ENCODE data around the gene DDX54. TPM values are rescaled to one million over a fixed set of nuclear protein-coding genes. Genes with fewer than 3 reads are reported as not detected.

DDX54 gene
- total RNA-seq, 4 donors from 2014 or later: 53.9 to 71.8 (median 63.9) TPM

DNA sequence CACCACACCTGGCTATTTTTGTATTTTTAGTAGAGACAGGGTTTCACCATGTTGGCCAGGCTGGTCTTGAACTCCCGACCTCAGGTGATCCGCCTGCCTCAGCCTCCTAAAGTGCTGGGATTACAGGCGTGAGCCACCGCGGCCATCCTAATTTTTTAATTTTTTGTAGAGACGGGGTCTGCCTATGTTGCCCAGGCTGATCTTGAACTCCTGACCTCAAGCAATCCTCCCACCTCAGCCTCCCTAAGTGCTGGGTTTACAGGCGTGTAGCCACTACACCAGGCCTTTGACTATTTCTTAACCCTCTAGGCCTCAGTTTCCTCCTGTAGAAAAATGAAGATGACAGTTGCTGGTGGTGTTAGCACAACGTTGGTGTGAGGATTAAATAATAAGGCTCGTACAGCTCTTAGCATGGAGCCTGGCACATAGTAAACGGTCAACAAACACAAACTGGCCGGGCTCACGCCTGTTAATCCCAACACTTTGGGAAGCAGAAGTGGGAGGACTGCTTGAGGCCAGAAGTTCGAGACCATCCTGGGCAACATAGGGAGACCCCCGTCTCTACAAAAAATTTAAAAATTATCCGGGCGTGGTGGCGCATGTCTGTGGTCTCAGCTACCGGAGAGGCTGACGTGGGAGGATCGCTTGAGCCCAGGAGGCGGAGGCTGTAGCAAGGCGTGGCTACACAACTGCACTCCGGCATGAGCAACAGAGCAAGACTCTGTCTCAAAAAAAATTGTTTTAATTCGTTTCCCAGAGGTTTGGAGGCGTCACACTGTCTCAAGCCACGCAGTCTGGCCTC is 979 bp downstream of the DDX54 start:
- 38% methylated on average over 19 of the region's 26 CpGs for WGBS

DNA sequence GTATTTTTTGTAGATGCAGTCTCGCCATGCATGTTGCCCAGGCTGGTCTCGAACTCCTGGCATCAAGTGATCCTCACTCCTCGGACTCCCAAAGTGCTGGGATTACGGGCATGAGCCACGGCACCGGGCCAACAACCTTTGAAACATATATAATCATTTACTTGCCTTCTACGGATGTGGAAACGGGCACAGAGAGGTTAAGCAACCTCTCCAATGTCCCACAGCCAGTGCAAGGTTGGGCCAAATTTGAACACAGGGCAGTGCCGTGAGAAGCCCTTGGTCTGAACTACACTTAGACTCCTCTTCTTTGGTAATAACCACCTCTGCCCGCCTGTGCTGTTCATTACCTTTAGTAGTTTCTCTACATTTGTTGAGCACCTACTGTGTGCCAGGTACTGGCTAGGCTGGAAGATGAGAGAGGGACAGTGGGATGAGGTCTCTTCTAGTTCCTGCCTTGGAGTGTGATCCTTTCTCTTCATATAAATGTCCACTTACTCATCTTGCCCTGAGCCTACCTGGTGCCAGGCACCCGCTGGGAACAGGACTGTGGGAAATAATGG is 2.2 kb downstream of the DDX54 start:
- TF ChIP-seq POLR2AphosphoS5 (IDR thresholded peaks at IDR 0.05): no peak
- no peak for TF ChIP-seq EP300 (IDR thresholded peaks at IDR 0.05)
- TF ChIP-seq POLR2A (IDR thresholded peaks at IDR 0.05): no peak
- TF ChIP-seq, protein P1, sequence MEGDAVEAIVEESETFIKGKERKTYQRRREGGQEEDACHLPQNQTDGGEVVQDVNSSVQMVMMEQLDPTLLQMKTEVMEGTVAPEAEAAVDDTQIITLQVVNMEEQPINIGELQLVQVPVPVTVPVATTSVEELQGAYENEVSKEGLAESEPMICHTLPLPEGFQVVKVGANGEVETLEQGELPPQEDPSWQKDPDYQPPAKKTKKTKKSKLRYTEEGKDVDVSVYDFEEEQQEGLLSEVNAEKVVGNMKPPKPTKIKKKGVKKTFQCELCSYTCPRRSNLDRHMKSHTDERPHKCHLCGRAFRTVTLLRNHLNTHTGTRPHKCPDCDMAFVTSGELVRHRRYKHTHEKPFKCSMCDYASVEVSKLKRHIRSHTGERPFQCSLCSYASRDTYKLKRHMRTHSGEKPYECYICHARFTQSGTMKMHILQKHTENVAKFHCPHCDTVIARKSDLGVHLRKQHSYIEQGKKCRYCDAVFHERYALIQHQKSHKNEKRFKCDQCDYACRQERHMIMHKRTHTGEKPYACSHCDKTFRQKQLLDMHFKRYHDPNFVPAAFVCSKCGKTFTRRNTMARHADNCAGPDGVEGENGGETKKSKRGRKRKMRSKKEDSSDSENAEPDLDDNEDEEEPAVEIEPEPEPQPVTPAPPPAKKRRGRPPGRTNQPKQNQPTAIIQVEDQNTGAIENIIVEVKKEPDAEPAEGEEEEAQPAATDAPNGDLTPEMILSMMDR (IDR thresholded peaks at IDR 0.05): no peak

More for the DNA sequence above, 979 bp downstream of the DDX54 start:
- Histone ChIP-seq H3K4me3 (peak overlapping the region; percentile 99), H3K36me3 (peaks cover 20% of the 10 kb centered on the region), H3K27ac (peak overlapping the region; percentile 99), H3K4me1 (peaks cover 45% of the 10 kb centered on the region), H3K27me3 (no peaks in the 10 kb centered on the region), H3K9me3 (no peaks in the 10 kb centered on the region)
- DNase-seq (ENCODE audit: low spot score in 2 of 2): peak in 1 of 2 donors; percentile 78
- TF ChIP-seq POLR2AphosphoS5 (IDR thresholded peaks at IDR 0.05): no peak
- no peak for TF ChIP-seq POLR2A (IDR thresholded peaks at IDR 0.05)
- TF ChIP-seq, protein P1 (IDR thresholded peaks at IDR 0.05): no peak
- TF ChIP-seq EP300 (IDR thresholded peaks at IDR 0.05): no peak

GRCh38 chr12:113181975-113182374 is 3.3 kb downstream of the DDX54 start:
- 80% methylated on average over 3 of the region's 3 CpGs for WGBS
- no peaks in the 10 kb centered on the region for H3K9me3 ChIP-seq
- peaks cover 40% of the 10 kb centered on the region for H3K36me3 ChIP-seq
- no peak overlapping the region for H3K27ac ChIP-seq
- no peaks in the 10 kb centered on the region for H3K27me3 ChIP-seq
- TF ChIP-seq, protein P1 (IDR thresholded peaks at IDR 0.05): no peak
- no peak for DNase-seq (ENCODE audit: low spot score in 2 of 2)
- H3K4me3 ChIP-seq: no peak overlapping the region
- peaks cover 32% of the 10 kb centered on the region for H3K4me1 ChIP-seq

More for the DNA sequence above, 2.2 kb downstream of the DDX54 start:
- Histone ChIP-seq H3K9me3 (no peaks in the 10 kb centered on the region), H3K4me1 (peaks cover 42% of the 10 kb centered on the region), H3K36me3 (peaks cover 28% of the 10 kb centered on the region), H3K4me3 (no peak overlapping the region), H3K27me3 (no peaks in the 10 kb centered on the region), H3K27ac (no peak overlapping the region)
- no peak for DNase-seq (ENCODE audit: low spot score in 2 of 2)
- WGBS: 93% methylated on average over 11 of the region's 11 CpGs

GRCh38 chr12:113180333-113180732 is 4.9 kb downstream of the DDX54 start:
- no peaks in the 10 kb centered on the region for H3K9me3 ChIP-seq
- no peak for TF ChIP-seq POLR2A (IDR thresholded peaks at IDR 0.05)
- no peak for TF ChIP-seq POLR2AphosphoS5 (IDR thresholded peaks at IDR 0.05)
- TF ChIP-seq, protein P1 (IDR thresholded peaks at IDR 0.05): no peak
- no peak for TF ChIP-seq EP300 (IDR thresholded peaks at IDR 0.05)
- peaks cover 19% of the 10 kb centered on the region for H3K4me1 ChIP-seq
- H3K36me3 ChIP-seq: peaks cover 56% of the 10 kb centered on the region
- no peak overlapping the region for H3K27ac ChIP-seq
- no peaks in the 10 kb centered on the region for H3K27me3 ChIP-seq
- no peak overlapping the region for H3K4me3 ChIP-seq
- no peak for DNase-seq (ENCODE audit: low spot score in 2 of 2)
- 70% methylated on average over 4 of the region's 4 CpGs for WGBS

- WGBS: 96% methylated on average over 13 of the region's 14 CpGs
- H3K27ac ChIP-seq: no peak overlapping the region
- no peak overlapping the region for H3K4me3 ChIP-seq
- peaks cover 69% of the 10 kb centered on the region for H3K36me3 ChIP-seq
- no peak for TF ChIP-seq POLR2AphosphoS5 (IDR thresholded peaks at IDR 0.05)
- no peak for TF ChIP-seq POLR2A (IDR thresholded peaks at IDR 0.05)
- no peak for TF ChIP-seq EP300 (IDR thresholded peaks at IDR 0.05)
- TF ChIP-seq, protein P1 (IDR thresholded peaks at IDR 0.05): no peak
- no peaks in the 10 kb centered on the region for H3K9me3 ChIP-seq
- peaks cover 14% of the 10 kb centered on the region for H3K4me1 ChIP-seq
- DNase-seq (ENCODE audit: low spot score in 2 of 2): no peak
- H3K27me3 ChIP-seq: no peaks in the 10 kb centered on the region
Observed at GRCh38 chr12:113179023-113179422, 6.3 kb downstream of the DDX54 start.

Measured in suprapubic skin (tissue), 4 donors.